GM13976 (cell line): ENCODE data around the gene SPEN.
"Not testable (repeated sequence)": the region's sequence is repeated elsewhere in the genome, so short reads cannot be mapped to it uniquely, and the experiment has no call there.

Source experiments
- DNase-seq: peaks from one replicate; pipeline ENCODE4 v3.0.0; 2012; ENCODE audit warnings: low spot score
- in situ Hi-C: fragments of 300-500 bp; cut with MboI; formaldehyde crosslinking; loops from one replicate; pipeline ENCODE4 v1.12.0; 2022; ENCODE audit warnings: low sequenced_read_pairs, mixed read lengths, inconsistent platforms; ENCODE audit not compliant: unreplicated experiment
- TF ChIP-seq, protein P1 (sequence below): IDR thresholded peaks from 2 replicates; pipeline ENCODE4 v1.5.1; 2012; ENCODE audit warnings: borderline replicate concordance, mild to moderate bottlenecking; ENCODE audit not compliant: insufficient read depth; ENCODE audit errors: extremely low read depth, missing control alignments, control extremely low read depth

Gene SPEN

DNA sequence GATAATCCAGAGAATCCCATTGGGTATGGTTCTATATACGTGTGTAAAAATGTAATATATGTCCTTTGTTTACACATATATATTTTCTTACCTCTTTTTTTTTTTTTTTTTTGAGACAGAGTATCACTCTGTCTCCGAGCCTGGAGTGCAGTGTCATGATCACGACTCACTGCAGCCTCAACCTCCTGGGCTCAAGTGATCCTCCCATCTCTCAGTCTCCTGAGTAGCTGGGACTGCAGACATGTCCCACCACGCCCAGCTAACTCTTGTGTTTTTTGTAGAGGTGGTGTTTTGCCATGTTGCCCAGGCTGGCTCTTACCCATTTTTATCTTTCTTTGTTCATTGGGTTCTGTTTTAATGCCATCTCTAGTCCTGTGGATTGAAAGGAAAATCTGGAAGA is 68.9 kb downstream of the SPEN start:
- in situ Hi-C loops, result no loop called here
- TF ChIP-seq, protein P1, sequence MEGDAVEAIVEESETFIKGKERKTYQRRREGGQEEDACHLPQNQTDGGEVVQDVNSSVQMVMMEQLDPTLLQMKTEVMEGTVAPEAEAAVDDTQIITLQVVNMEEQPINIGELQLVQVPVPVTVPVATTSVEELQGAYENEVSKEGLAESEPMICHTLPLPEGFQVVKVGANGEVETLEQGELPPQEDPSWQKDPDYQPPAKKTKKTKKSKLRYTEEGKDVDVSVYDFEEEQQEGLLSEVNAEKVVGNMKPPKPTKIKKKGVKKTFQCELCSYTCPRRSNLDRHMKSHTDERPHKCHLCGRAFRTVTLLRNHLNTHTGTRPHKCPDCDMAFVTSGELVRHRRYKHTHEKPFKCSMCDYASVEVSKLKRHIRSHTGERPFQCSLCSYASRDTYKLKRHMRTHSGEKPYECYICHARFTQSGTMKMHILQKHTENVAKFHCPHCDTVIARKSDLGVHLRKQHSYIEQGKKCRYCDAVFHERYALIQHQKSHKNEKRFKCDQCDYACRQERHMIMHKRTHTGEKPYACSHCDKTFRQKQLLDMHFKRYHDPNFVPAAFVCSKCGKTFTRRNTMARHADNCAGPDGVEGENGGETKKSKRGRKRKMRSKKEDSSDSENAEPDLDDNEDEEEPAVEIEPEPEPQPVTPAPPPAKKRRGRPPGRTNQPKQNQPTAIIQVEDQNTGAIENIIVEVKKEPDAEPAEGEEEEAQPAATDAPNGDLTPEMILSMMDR, result no peak
- no peak for DNase-seq

DNA sequence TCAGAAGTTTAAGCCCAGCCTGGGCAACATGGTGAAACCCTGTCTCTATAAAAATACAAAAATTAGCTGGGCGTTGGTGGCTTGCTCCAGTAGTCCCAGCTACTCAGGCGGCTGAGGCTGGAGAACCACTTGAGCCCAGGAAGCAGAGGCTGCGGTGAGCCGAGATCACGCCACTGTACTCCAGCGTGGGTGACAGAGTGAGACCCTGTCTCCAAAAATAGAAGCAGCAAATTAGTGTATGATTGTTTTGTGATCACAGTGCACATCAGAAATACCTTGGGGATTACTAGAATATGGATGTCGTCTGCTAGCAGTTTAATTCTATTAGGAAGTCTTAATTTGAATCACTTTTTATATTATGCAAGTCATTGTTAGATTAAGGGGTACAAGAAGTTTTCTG is 69.4 kb downstream of the SPEN start:
- in situ Hi-C loops, result no loop called here

DNA sequence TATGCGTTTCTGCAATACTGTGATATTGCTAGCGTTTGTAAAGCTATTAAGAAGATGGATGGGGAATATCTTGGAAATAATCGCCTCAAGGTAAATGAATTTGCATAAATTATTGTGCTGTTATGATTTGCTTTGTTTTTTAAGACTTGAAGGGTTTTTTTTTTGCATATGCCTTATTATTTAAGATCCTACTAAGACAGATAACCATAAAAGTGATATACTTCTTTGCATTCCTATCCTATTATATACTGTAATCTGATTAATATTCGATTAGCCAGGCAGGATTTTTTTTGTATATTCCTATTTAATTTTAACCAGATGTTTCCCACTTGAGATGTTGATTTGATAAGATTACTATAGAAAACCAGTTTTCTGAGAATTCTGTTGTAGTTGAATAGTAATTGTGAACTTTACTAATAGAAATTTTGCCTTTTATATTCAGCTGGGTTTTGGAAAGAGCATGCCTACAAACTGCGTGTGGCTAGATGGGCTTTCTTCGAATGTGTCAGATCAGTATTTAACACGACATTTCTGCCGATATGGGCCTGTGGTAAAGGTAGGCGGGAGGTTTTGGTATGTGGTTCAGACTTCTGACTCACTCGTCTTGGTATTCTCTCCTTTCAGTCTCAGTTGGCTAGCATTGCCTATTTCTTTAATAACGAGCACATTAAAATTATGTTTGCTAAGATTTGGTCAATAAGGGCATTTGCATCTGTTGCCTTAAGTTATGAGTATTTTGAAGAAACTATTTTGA is 71.6 kb downstream of the SPEN start:
- TF ChIP-seq, protein P1, result no peak
- DNase-seq, result peak; percentile 71
- in situ Hi-C loops, result no loop called here

More for the DNA sequence above, 69.4 kb downstream of the SPEN start:
- DNase-seq, result no peak
- TF ChIP-seq, protein P1, result no peak

DNA sequence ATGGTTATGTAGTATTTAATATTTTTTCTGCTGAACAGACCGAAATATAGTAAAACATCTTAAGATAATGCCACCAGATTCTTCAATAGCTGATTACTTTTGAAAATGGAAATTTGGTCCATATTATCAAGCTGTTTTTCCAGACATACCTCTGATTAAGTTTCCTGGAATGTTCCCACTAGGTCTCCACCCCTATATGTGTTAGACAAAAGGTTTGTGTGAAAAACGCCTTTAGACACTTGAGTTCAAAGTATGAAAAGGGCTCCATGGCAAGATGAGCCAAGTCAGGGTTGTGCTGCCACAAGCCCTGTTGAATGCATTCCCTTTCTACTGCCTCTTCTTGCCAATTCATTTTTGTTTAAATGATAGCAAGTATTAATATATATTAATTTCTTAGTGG is 75.7 kb downstream of the SPEN start:
- no peak for DNase-seq
- in situ Hi-C loops, result no loop called here
- TF ChIP-seq, protein P1, result no peak

DNA sequence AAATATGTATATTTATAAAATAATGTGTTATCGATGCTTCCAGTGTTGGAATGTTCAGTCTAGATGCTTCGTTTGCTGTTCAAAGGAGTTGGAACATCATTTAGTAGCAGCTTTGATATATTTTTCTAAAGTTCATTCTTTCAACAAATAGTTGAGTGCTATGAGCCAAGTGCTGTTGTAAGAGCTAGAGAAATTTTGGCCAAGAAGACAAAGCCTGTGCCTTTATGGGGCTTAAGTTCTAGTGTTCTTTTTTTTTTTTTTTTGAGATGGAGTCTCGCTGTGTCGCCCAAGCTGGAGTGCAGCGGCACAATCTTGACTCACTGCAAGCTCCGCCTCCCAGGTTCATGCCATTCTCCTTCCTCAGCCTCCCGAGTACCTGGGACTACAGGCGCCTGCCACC is 78.9 kb downstream of the SPEN start:
- in situ Hi-C loops, DNase-seq: not testable (repeated sequence)

DNA sequence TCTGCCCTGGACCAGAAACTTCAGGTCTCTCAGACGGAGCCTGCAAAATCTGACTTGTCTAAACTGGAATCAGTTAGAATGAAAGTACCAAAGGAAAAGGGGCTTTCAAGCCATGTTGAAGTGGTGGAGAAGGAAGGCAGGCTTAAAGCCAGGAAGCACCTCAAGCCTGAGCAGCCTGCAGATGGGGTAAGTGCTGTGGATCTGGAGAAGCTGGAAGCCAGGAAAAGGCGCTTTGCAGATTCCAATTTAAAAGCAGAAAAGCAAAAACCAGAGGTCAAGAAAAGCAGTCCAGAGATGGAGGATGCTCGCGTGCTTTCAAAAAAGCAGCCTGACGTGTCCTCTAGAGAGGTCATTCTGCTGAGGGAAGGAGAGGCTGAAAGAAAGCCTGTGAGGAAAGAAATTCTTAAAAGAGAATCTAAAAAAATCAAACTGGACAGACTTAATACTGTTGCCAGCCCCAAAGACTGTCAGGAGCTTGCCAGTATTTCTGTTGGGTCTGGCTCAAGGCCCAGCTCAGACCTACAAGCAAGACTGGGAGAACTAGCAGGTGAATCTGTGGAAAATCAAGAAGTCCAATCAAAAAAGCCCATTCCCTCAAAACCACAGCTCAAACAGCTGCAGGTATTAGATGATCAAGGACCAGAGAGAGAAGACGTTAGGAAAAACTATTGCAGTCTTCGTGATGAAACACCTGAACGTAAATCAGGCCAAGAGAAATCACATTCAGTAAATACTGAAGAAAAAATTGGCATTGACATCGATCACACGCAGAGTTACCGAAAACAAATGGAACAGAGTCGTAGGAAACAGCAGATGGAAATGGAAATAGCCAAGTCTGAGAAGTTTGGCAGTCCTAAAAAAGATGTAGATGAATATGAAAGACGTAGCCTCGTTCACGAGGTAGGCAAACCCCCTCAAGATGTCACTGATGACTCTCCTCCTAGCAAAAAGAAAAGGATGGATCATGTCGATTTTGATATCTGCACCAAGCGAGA is 81.8 kb downstream of the SPEN start:
- TF ChIP-seq, protein P1, result no peak
- in situ Hi-C loops, result no loop called here

DNA sequence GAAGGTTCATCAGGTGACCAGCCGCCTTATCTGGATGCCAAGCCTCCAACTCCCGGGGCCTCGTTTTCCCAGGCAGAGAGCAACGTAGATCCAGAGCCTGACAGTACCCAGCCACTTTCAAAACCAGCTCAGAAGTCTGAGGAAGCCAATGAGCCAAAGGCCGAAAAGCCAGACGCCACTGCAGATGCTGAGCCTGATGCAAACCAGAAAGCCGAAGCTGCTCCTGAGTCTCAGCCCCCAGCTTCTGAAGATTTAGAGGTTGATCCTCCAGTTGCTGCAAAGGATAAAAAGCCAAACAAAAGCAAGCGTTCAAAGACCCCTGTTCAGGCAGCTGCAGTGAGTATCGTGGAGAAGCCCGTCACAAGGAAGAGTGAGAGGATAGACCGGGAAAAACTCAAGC is 83.9 kb downstream of the SPEN start:
- in situ Hi-C loops, result no loop called here
- no peak for DNase-seq
- TF ChIP-seq, protein P1, result no peak

More for the DNA sequence above, 81.8 kb downstream of the SPEN start:
- DNase-seq, result no peak
